ENCODE measurements around the gene VMO1. TPM values are rescaled to one million over a fixed set of nuclear protein-coding genes. Genes with fewer than 3 reads are reported as not detected.
"Not testable (repeated sequence)": the region's sequence is repeated elsewhere in the genome, so short reads cannot be mapped to it uniquely, and the experiment has no call there.

VMO1 gene
- 4.3 and 8.3 TPM in 2 replicates for total RNA-seq (2014; rRNA removed; shearing (Covaris generic))

GRCh38 chr17:4786106-4786511 is at the start of gene VMO1:
VMO1 (minus strand) TSS chr17:4786364; CDS start chr17:4786352, 12 bp downstream.
- Histone ChIP-seq H3K27ac (peak within 1 kb of the TSS; percentile 25; the same call in 1 of the 2 replicates), H3K4me3 (peak within 1 kb of the TSS; percentile 37), H3K36me3 (no peaks in the 10 kb centered on the region), H3K9me3 (replicated peaks) (no peaks in the 10 kb centered on the region), H3K4me1 (peaks cover 16% of the 10 kb centered on the region), H3K27me3 (no peaks in the 10 kb centered on the region)
- DNase-seq = peak; percentile 66 to 83

GRCh38 chr17:4834681-4835020 is 48.5 kb upstream of the VMO1 start:
- Histone ChIP-seq H3K4me1 (peaks cover 3% of the 10 kb centered on the region; the same call in 1 of the 2 replicates), H3K4me3 (peak overlapping the region; percentile 87; the same call in 1 of the 2 replicates), H3K36me3 (no peaks in the 10 kb centered on the region), H3K9me3 (replicated peaks) (no peaks in the 10 kb centered on the region), H3K27ac (no peak overlapping the region), H3K27me3 (no peaks in the 10 kb centered on the region)
- no peak for DNase-seq

GRCh38 chr17:4833941-4834680 is 47.9 kb upstream of the VMO1 start:
- no peaks in the 10 kb centered on the region for H3K36me3 ChIP-seq
- no peaks in the 10 kb centered on the region for H3K9me3 ChIP-seq (replicated peaks)
- no peaks in the 10 kb centered on the region for H3K27me3 ChIP-seq
- peaks cover 3% of the 10 kb centered on the region; the same call in 1 of the 2 replicates for H3K4me1 ChIP-seq
- H3K27ac ChIP-seq = peak overlapping the region; percentile 21; the same call in 1 of the 2 replicates
- peak; percentile 27 to 48 for DNase-seq
- peak overlapping the region; percentile 87 for H3K4me3 ChIP-seq

- no peaks in the 10 kb centered on the region for H3K27me3 ChIP-seq
These were observed 47.2 kb upstream of the VMO1 start, which contains the start of gene MINK1 for GRCh38 chr17:4833178-4833940. MINK1 (plus strand) TSS chr17:4833340; CDS start chr17:4833584, 244 bp downstream.

GRCh38 chr17:4832829-4833177 is 46.6 kb upstream of the VMO1 start:
- peak overlapping the region; percentile 19; the same call in 1 of the 2 replicates for H3K27ac ChIP-seq
- not testable (repeated sequence) for H3K4me1 ChIP-seq; H3K27me3 ChIP-seq; DNase-seq; H3K9me3 ChIP-seq (replicated peaks); H3K36me3 ChIP-seq
- H3K4me3 ChIP-seq = peak overlapping the region; percentile 87

More at GRCh38 chr17:4833178-4833940, 47.2 kb upstream of the VMO1 start, which contains the start of gene MINK1:
- Histone ChIP-seq H3K27ac (peak within 1 kb of the TSS; percentile 21; the same call in 1 of the 2 replicates), H3K36me3 (no peaks in the 10 kb centered on the region), H3K4me1 (peaks cover 3% of the 10 kb centered on the region; the same call in 1 of the 2 replicates), H3K4me3 (peak within 1 kb of the TSS; percentile 87), H3K9me3 (replicated peaks) (no peaks in the 10 kb centered on the region)
- DNase-seq = peak; percentile 78 to 88

- no peaks in the 10 kb centered on the region for H3K4me1 ChIP-seq
- no peak for DNase-seq
- H3K36me3 ChIP-seq = no peaks in the 10 kb centered on the region
- no peak overlapping the region for H3K4me3 ChIP-seq
- H3K9me3 ChIP-seq (replicated peaks) = no peaks in the 10 kb centered on the region
- no peaks in the 10 kb centered on the region for H3K27me3 ChIP-seq
- no peak overlapping the region for H3K27ac ChIP-seq
These were observed 41.2 kb upstream of the VMO1 start for GRCh38 chr17:4827399-4827798.

- no peaks in the 10 kb centered on the region for H3K4me1 ChIP-seq
- no peak overlapping the region for H3K27ac ChIP-seq
- no peak overlapping the region for H3K4me3 ChIP-seq
- no peaks in the 10 kb centered on the region for H3K9me3 ChIP-seq (replicated peaks)
- no peaks in the 10 kb centered on the region for H3K27me3 ChIP-seq
- no peaks in the 10 kb centered on the region for H3K36me3 ChIP-seq
- DNase-seq = no peak
These were observed 37.4 kb upstream of the VMO1 start for GRCh38 chr17:4823373-4824089.

GRCh38 chr17:4822835-4823234 is 36.7 kb upstream of the VMO1 start:
- Histone ChIP-seq H3K27me3 (no peaks in the 10 kb centered on the region), H3K4me3 (no peak overlapping the region), H3K36me3 (no peaks in the 10 kb centered on the region), H3K9me3 (replicated peaks) (no peaks in the 10 kb centered on the region), H3K4me1 (no peaks in the 10 kb centered on the region), H3K27ac (no peak overlapping the region)
- DNase-seq = no peak

GRCh38 chr17:4818276-4818675 is 32.1 kb upstream of the VMO1 start:
- H3K4me1 ChIP-seq = no peaks in the 10 kb centered on the region
- no peak overlapping the region for H3K4me3 ChIP-seq
- no peak for DNase-seq
- no peaks in the 10 kb centered on the region for H3K9me3 ChIP-seq (replicated peaks)
- H3K27ac ChIP-seq = no peak overlapping the region
- no peaks in the 10 kb centered on the region for H3K27me3 ChIP-seq
- no peaks in the 10 kb centered on the region for H3K36me3 ChIP-seq

GRCh38 chr17:4816826-4817225 is 30.7 kb upstream of the VMO1 start:
- Histone ChIP-seq H3K9me3 (replicated peaks) (no peaks in the 10 kb centered on the region), H3K27ac (no peak overlapping the region), H3K36me3 (no peaks in the 10 kb centered on the region), H3K27me3 (no peaks in the 10 kb centered on the region), H3K4me3 (no peak overlapping the region), H3K4me1 (no peaks in the 10 kb centered on the region)
- no peak for DNase-seq

GRCh38 chr17:4815043-4815675 is 29.0 kb upstream of the VMO1 start:
- Histone ChIP-seq H3K4me1 (no peaks in the 10 kb centered on the region), H3K27me3 (no peaks in the 10 kb centered on the region), H3K27ac (no peak overlapping the region), H3K9me3 (replicated peaks) (no peaks in the 10 kb centered on the region), H3K36me3 (no peaks in the 10 kb centered on the region), H3K4me3 (no peak overlapping the region)
- no peak for DNase-seq

- H3K36me3 ChIP-seq = no peaks in the 10 kb centered on the region
- H3K4me1 ChIP-seq = no peaks in the 10 kb centered on the region
- DNase-seq = no peak
- no peak overlapping the region for H3K4me3 ChIP-seq
- no peaks in the 10 kb centered on the region for H3K9me3 ChIP-seq (replicated peaks)
- no peaks in the 10 kb centered on the region for H3K27me3 ChIP-seq
- no peak overlapping the region for H3K27ac ChIP-seq
These were observed 26.5 kb upstream of the VMO1 start for GRCh38 chr17:4812690-4813089.

- Histone ChIP-seq H3K27ac (no peak overlapping the region), H3K9me3 (replicated peaks) (no peaks in the 10 kb centered on the region), H3K4me3 (no peak overlapping the region), H3K36me3 (no peaks in the 10 kb centered on the region), H3K27me3 (no peaks in the 10 kb centered on the region), H3K4me1 (no peaks in the 10 kb centered on the region)
- no peak for DNase-seq
These were observed 25.3 kb upstream of the VMO1 start for GRCh38 chr17:4811471-4811870.

- H3K27me3 ChIP-seq = no peaks in the 10 kb centered on the region
- H3K4me1 ChIP-seq = no peaks in the 10 kb centered on the region
- no peak overlapping the region for H3K27ac ChIP-seq
- DNase-seq = no peak
- no peaks in the 10 kb centered on the region for H3K9me3 ChIP-seq (replicated peaks)
- no peak overlapping the region for H3K4me3 ChIP-seq
- no peaks in the 10 kb centered on the region for H3K36me3 ChIP-seq
These were observed 24.6 kb upstream of the VMO1 start for GRCh38 chr17:4810696-4811290.
